Adrenal gland (tissue), 5 donors: ENCODE data around the gene CERCAM.

Source experiments
- CTCF ChIP-seq, 6 experiments: fragments of 450-650 bp in 4 of 6; fragments of 200-600 bp in 2 of 6; sonication (generic) in 1 of 6; IDR thresholded peaks; 1 replicate in 5 of 6; 2 replicates in 1 of 6; pipeline versions ENCODE4 v1.5.1 to v1.8.0; 2016 to 2021; ENCODE audit warnings: antibody characterized with exemption in 6 of 6, mild to moderate bottlenecking in 2 of 6, moderate library complexity in 1 of 6
- POLR2A ChIP-seq, 2 donors: fragments of 450-650 bp; IDR thresholded peaks; one replicate each; pipeline ENCODE4 v1.6.1; 2017; ENCODE audit warnings: antibody characterized with exemption in 2 of 2, mild to moderate bottlenecking in 2 of 2, moderate library complexity in 1 of 2
- donor health status: DM: no; HTN: no; CAD: no.

GRCh38 chr9:128412120-128412790, 8.4 kb upstream of the CERCAM start:
- TF ChIP-seq CTCF (IDR thresholded peaks at IDR 0.05) = peak; percentile 24 to 66 (median 60)
- no peak for TF ChIP-seq POLR2A (IDR thresholded peaks at IDR 0.05)
